ENCODE measurements around the gene OLIG2.

OLIG2 gene

GRCh38 chr21:33025489-33026442 is at the start of gene OLIG2:
OLIG2 (plus strand) TSS chr21:33025935; CDS start chr21:33026863, 928 bp downstream.
- DNase-seq = no peak

- no peak for DNase-seq
Observed at GRCh38 chr21:32976791-32977190, 48.9 kb upstream of the OLIG2 start.

- no peak for DNase-seq
Observed at GRCh38 chr21:32977216-32977615, 48.5 kb upstream of the OLIG2 start.

- no peak for DNase-seq
Observed at GRCh38 chr21:32978331-32979270, 47.1 kb upstream of the OLIG2 start.

GRCh38 chr21:32979598-32980268 is 46.0 kb upstream of the OLIG2 start:
- no peak for DNase-seq

- DNase-seq = no peak
Observed at GRCh38 chr21:32981096-32981495, 44.6 kb upstream of the OLIG2 start.

GRCh38 chr21:32990666-32991065 is 35.1 kb upstream of the OLIG2 start:
- no peak for DNase-seq

- no peak for DNase-seq
Observed at GRCh38 chr21:32991361-32991760, 34.4 kb upstream of the OLIG2 start.

GRCh38 chr21:32993894-32994293 is 31.8 kb upstream of the OLIG2 start:
- no peak for DNase-seq

- no peak for DNase-seq
Observed at GRCh38 chr21:32994305-32994704, 31.4 kb upstream of the OLIG2 start.

- peak; percentile 21 for DNase-seq
Observed at GRCh38 chr21:33007747-33008146, 18.0 kb upstream of the OLIG2 start.

- no peak for DNase-seq
Observed at GRCh38 chr21:33008333-33009051, 17.2 kb upstream of the OLIG2 start.

GRCh38 chr21:33010931-33011330 is 14.8 kb upstream of the OLIG2 start:
- no peak for DNase-seq

- DNase-seq = no peak
Observed at GRCh38 chr21:33011462-33011861, 14.3 kb upstream of the OLIG2 start.

GRCh38 chr21:33013626-33014025 is 12.1 kb upstream of the OLIG2 start:
- DNase-seq = no peak

GRCh38 chr21:33014331-33014730 is 11.4 kb upstream of the OLIG2 start:
- no peak for DNase-seq

- DNase-seq = no peak
Observed at GRCh38 chr21:33015096-33015495, 10.6 kb upstream of the OLIG2 start.

- no peak for DNase-seq
Observed at GRCh38 chr21:33015756-33016155, 10.0 kb upstream of the OLIG2 start.

- no peak for DNase-seq
Observed at GRCh38 chr21:33018707-33019465, 6.8 kb upstream of the OLIG2 start.

GRCh38 chr21:33019516-33019884 is 6.2 kb upstream of the OLIG2 start:
- no peak for DNase-seq

- no peak for DNase-seq
Observed at GRCh38 chr21:33019885-33020557, 5.7 kb upstream of the OLIG2 start.

Measured in CD4-positive, alpha-beta T cell treated with Interleukin-17A for 1 hour (primary cell).